WI38 (cell line): ENCODE measurements around the gene FREM1.

Experiments
- H3K4me3 ChIP-seq: 2 replicates; pipeline ENCODE4 v1.5.1; 2011; ENCODE audit warnings: low read depth, mild to moderate bottlenecking, control low read depth, low read length
- CTCF ChIP-seq: IDR thresholded peaks from 2 replicates; pipeline ENCODE4 v1.5.1; 2012; ENCODE audit warnings: low read depth, mild to moderate bottlenecking, control low read depth, low read length

FREM1 gene

GRCh38 chr9:14909961-14910805, at the start of gene FREM1:
Gene FREM1 (minus strand): TSS chr9:14910428. CDS start chr9:14868977, 41,451 bp downstream.
- H3K4me3 ChIP-seq, result no peak within 1 kb of the TSS
- no peak for TF ChIP-seq CTCF

- H3K4me3 ChIP-seq, result no peak overlapping the region
- no peak for TF ChIP-seq CTCF
Measured at GRCh38 chr9:14958989-14959388, 48.8 kb upstream of the FREM1 start.

GRCh38 chr9:14957109-14957508, 46.9 kb upstream of the FREM1 start:
- TF ChIP-seq CTCF, result no peak
- no peak overlapping the region for H3K4me3 ChIP-seq

DNA sequence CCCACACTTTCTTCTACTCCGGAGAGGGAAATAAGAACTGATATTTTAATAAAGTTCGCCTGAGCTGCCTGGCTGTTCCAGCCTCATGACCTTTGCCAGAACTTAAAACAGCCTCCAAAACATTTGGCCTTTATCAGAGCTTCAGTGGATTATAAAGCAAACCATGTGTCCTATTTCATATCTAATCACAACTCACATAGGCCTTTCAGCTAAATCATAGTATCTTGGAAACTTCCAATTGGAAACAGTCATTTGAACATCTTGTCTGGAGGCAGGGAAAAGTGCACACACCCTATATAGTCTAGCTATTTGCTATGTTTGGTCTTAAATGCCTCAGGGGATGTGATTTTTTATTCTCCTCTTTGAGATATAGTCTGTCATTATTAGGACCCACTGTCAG, 46.0 kb upstream of the FREM1 start:
- TF ChIP-seq CTCF, result no peak
- no peak overlapping the region for H3K4me3 ChIP-seq

DNA sequence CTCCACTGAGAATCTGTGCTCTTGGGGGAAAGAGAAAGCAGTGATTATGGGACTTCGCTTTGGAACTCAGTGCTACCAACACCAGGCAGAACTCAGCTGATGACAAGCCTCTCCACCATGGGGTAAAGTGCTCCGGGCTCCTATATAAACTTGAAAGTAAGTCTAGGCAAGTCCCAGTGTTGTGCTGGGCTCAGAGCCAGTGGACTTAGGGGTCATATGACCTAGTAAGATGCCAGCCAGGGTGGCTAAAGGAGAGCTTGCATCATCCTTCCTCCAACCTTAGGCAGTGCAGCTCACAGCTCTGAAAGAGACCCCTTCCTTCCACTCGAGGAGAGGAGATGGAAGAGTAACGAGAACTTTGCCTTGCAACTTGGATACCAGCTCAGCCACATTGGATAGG, 35.1 kb upstream of the FREM1 start:
- H3K4me3 ChIP-seq, result no peak overlapping the region
- no peak for TF ChIP-seq CTCF

- H3K4me3 ChIP-seq, result no peak overlapping the region
- TF ChIP-seq CTCF, result no peak
Measured at GRCh38 chr9:14941501-14942405, 31.5 kb upstream of the FREM1 start.

- no peak overlapping the region for H3K4me3 ChIP-seq
- no peak for TF ChIP-seq CTCF
Measured at GRCh38 chr9:14939378-14939777, 29.1 kb upstream of the FREM1 start.
